GM13977 (cell line): ENCODE data around the gene IKZF3.
A peak's percentile ranks its signal among the peaks of the same experiment; 100 is the strongest.
"Not testable (repeated sequence)": the region's sequence is repeated elsewhere in the genome, so short reads cannot be mapped to it uniquely, and the experiment has no call there.

Experiments
- DNase-seq: peaks from one replicate; pipeline ENCODE4 v3.0.0; 2012; ENCODE audit warnings: low spot score
- in situ Hi-C: fragments of 300-500 bp; cut with MboI; formaldehyde crosslinking; loops from one replicate; pipeline ENCODE4 v1.12.0; 2022; ENCODE audit warnings: low sequenced_read_pairs, low pct_unique_long_range_greater_than_20kb, mixed read lengths, inconsistent platforms; ENCODE audit not compliant: unreplicated experiment
- TF ChIP-seq, protein P1 (sequence below): IDR thresholded peaks from 2 replicates; pipeline ENCODE4 v1.5.1; 2012; ENCODE audit warnings: mild to moderate bottlenecking, control low read depth; ENCODE audit not compliant: insufficient read depth; ENCODE audit errors: extremely low read depth, missing control alignments

IKZF3 gene

DNA sequence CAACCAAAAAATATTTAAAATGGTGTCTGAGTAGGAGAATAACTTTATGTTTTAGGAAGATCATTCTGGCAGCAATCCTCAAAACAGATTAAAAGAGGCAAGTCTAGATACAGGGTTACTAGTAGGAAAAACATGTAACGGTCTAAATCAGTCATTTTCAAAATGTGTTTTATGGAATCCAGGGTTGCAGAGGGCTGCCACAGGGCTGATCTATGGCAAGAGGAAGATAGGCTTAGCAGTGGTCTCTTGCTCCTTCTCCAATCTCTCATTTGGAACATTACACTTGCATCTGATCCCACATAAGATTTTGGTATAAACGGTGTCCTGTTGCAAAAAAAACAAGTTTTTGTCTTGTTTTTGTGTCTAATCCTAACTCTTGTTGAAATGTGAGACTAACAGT lies 9.2 kb downstream of the IKZF3 start:
- TF ChIP-seq, protein P1, sequence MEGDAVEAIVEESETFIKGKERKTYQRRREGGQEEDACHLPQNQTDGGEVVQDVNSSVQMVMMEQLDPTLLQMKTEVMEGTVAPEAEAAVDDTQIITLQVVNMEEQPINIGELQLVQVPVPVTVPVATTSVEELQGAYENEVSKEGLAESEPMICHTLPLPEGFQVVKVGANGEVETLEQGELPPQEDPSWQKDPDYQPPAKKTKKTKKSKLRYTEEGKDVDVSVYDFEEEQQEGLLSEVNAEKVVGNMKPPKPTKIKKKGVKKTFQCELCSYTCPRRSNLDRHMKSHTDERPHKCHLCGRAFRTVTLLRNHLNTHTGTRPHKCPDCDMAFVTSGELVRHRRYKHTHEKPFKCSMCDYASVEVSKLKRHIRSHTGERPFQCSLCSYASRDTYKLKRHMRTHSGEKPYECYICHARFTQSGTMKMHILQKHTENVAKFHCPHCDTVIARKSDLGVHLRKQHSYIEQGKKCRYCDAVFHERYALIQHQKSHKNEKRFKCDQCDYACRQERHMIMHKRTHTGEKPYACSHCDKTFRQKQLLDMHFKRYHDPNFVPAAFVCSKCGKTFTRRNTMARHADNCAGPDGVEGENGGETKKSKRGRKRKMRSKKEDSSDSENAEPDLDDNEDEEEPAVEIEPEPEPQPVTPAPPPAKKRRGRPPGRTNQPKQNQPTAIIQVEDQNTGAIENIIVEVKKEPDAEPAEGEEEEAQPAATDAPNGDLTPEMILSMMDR: no peak
- in situ Hi-C loops: no loop called here
- DNase-seq: no peak

DNA sequence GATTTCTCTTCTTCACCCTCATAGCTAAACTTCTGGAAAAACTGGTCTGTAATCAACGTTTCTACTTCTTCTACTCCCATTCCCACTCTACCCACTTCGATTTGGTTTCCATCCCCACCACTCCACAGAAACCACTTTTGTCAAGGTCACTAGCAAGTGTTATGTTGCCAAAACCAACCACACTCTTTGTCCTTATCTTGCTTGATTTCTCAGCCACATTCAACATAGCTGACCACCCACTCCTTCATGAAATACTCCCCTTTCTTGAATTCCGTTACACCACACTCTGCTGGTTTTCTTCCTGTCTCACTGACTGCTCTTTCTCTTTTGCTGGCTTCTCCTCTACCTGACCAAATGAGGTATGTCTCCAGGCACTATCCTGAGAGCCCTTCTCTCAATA lies 11.9 kb downstream of the IKZF3 start:
- in situ Hi-C loops: no loop called here
- TF ChIP-seq, protein P1: no peak

DNA sequence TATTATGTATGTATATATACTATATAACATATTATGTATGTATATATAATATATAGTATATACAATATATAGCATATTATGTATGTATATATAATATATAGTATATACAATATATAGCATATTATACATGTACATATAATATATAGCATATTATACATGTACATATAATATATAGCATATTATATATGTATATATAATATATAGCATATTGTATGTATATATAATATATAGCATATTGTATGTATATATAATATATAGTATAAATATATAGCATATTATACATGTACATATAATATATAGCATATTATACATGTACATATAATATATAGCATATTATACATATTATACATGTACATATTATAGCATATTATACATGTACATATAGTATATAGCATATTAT lies 13.9 kb downstream of the IKZF3 start:
- DNase-seq, in situ Hi-C loops: not testable (repeated sequence)

More for the DNA sequence above, 11.9 kb downstream of the IKZF3 start:
- DNase-seq: peak; percentile 16

DNA sequence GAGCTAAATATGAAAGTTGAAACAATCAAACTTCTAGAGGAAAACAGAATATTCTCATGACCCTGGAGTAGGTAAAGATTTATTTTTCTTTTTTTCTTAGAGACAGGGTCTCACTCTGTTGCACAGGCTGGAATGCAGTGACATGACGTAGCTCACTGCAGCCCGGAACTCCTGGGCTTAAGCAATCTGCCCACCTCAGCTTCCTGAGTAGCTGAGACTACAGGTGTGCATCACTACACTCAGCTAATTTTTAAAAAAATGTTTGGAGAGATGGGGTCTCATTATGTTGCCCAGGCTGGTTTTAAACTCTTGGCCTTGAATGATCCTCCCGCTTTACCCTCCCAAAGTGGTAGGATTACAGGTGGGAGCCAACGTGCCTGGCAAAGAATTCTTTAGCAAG lies 15.5 kb downstream of the IKZF3 start:
- in situ Hi-C loops: no loop called here
- DNase-seq: no peak
- TF ChIP-seq, protein P1: no peak

DNA sequence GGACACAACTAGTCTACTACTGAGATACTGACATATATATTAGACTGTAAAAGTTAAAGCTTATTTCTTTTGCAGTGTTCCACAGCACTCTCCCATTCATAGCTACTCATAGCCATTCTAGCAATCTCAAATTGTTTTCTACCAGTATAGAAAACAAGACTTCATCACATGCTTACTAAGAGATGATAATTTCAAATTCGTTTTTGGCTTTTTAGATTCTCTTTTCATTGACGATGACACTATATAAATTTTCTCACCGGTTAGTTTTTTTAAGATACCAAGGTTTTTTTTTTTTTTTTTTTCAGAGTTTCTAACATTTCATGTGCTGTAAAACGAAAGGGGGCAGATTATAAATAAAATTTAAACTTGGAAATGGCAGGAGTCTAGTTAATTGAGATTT lies 17.9 kb downstream of the IKZF3 start:
- TF ChIP-seq, protein P1: no peak
- in situ Hi-C loops: no loop called here
- DNase-seq: no peak

DNA sequence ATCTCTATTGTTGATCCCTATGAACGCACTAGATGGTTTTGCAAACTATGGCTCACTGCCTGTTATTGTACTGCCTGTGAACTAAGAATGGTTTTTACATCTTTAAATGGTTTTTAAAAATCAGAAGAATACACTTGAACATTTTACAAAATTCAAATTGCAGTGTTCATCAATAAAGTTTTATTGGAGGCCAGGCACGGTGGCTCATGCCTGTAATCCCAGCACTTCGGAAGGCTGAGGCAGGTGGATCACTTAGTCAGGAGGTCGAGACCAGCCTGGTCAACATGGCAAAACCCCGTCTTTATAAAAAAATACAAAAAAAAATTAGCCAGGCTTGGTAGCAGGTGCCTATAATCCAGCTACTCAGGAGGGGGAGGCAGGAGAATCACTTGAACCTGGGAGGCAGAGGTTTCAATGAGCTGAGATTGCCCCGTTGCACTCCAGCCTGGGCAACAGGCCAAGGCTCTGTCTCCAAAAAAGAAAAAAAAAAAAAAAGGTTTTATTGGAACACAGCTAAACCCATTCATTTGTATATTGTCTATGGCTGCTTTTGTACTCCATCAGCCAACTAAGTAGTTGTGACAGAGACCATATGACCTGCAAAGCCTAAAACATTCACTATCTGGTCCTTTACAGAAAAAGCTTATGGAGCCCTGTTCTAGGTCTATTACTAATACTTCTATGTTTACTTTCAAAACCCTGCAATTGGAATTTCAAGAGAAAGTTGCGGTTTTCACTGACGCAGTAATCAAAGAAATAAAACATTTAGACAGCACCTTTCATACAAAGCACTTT lies 18.9 kb downstream of the IKZF3 start:
- in situ Hi-C loops: no loop called here
- no peak for DNase-seq

DNA sequence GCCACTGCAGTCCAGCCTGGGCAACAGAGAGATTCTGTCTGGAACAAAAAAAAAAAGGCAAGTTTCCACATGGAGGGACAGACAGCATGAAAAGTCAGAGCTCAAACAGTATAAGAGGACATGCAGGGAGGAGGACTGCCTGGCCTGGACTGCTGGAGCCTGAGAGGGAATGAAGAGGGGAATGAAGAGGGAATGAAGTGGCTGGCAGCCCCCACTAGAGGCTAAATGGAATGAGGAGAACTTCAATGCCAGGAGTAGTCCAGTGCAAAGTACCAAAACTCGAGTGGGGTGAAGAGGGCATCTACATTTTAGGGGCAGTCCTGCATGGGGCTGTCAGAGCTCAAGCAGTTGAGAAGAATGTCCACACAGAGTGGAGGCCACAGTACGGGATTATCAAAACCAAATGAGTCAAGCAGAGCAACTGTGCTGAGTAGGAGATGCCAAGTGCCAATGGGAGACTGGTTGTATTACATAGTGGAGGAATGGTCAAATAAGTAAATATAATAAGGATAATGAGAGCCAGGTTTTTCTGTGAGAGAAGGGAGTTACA lies 22.9 kb downstream of the IKZF3 start:
- TF ChIP-seq, protein P1: no peak
- no peak for DNase-seq
- in situ Hi-C loops: no loop called here

More for the DNA sequence above, 18.9 kb downstream of the IKZF3 start:
- TF ChIP-seq, protein P1: no peak
